ENCODE data around the gene AMIGO3.
"Not testable (repeated sequence)": the region's sequence is repeated elsewhere in the genome, so short reads cannot be mapped to it uniquely, and the experiment has no call there.

The AMIGO3 gene

GRCh38 chr3:49719214-49719884 lies at the start of gene AMIGO3:
Gene AMIGO3, minus strand, starts transcription at chr3:49719684. Its CDS starts 219 bp downstream, at chr3:49719465.
- DNase-seq, result peak; percentile 88

GRCh38 chr3:49763981-49764380 lies 44.5 kb upstream of the AMIGO3 start:
- no peak for DNase-seq

- DNase-seq, result no peak
Observed at GRCh38 chr3:49761661-49762060, 42.2 kb upstream of the AMIGO3 start.

- DNase-seq, result no peak
Observed at GRCh38 chr3:49759226-49759625, 39.7 kb upstream of the AMIGO3 start.

GRCh38 chr3:49757197-49757596 lies 37.7 kb upstream of the AMIGO3 start:
- DNase-seq, result no peak

- DNase-seq, result no peak
Observed at GRCh38 chr3:49756036-49756435, 36.6 kb upstream of the AMIGO3 start.

GRCh38 chr3:49754536-49754935 lies 35.1 kb upstream of the AMIGO3 start:
- no peak for DNase-seq

- DNase-seq, result no peak
Observed at GRCh38 chr3:49751501-49751900, 32.0 kb upstream of the AMIGO3 start.

- no peak for DNase-seq
Observed at GRCh38 chr3:49750056-49750455, 30.6 kb upstream of the AMIGO3 start.

GRCh38 chr3:49748874-49749273 lies 29.4 kb upstream of the AMIGO3 start:
- DNase-seq, result not testable (repeated sequence)

- no peak for DNase-seq
Observed at GRCh38 chr3:49747792-49748480, 28.5 kb upstream of the AMIGO3 start.

- DNase-seq, result no peak
Observed at GRCh38 chr3:49745986-49746385, 26.5 kb upstream of the AMIGO3 start.

- DNase-seq, result no peak
Observed at GRCh38 chr3:49740427-49740826, 20.9 kb upstream of the AMIGO3 start.

GRCh38 chr3:49738067-49738713 lies 18.7 kb upstream of the AMIGO3 start:
- DNase-seq, result no peak

GRCh38 chr3:49734752-49735151 lies 15.3 kb upstream of the AMIGO3 start:
- no peak for DNase-seq

GRCh38 chr3:49733551-49733950 lies 14.1 kb upstream of the AMIGO3 start:
- DNase-seq, result no peak

- DNase-seq, result no peak
Observed at GRCh38 chr3:49732597-49732996, 13.1 kb upstream of the AMIGO3 start.

- no peak for DNase-seq
Observed at GRCh38 chr3:49729966-49730609, 10.6 kb upstream of the AMIGO3 start.

- DNase-seq, result no peak
Observed at GRCh38 chr3:49727924-49728361, 8.5 kb upstream of the AMIGO3 start.

- no peak for DNase-seq
Observed at GRCh38 chr3:49727154-49727923, 7.9 kb upstream of the AMIGO3 start.

GRCh38 chr3:49725906-49726681 lies 6.6 kb upstream of the AMIGO3 start:
- no peak for DNase-seq

GRCh38 chr3:49724586-49724985 lies 5.1 kb upstream of the AMIGO3 start:
- no peak for DNase-seq
